IPS-NIHi11 (cell line): ENCODE data around the gene IGFBP1.

Source experiments
- DNase-seq: peaks from one replicate; pipeline ENCODE4 v3.0.0; 2012; ENCODE audit warnings: mixed read lengths, low spot score

The IGFBP1 gene

DNA sequence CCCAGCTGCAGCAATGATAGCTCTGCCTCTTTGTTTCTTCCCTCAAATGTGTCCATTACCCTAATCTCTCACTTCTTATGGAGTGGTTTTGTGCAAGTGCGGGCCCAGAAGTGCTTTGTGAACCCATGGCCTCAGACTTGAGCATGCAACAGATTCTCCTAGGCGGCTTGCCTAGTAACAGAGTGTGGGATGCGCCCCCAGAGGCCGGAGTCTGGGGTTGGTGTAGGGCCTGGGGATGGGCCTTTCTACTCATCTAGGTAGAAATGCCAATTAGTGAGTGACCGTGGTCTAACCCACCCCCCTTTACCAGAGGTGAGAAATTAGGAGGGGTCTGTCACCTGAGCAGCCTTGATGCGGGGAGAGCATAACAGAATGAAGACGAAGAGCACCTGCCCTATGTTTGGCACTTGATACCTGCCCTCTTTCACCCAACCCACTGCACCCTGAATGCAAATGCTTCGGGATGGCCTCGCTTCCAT lies 7.0 kb upstream of the IGFBP1 start:
- DNase-seq, result no peak

GRCh38 chr7:45881759-45882464 lies 6.4 kb upstream of the IGFBP1 start:
- DNase-seq, result no peak

DNA sequence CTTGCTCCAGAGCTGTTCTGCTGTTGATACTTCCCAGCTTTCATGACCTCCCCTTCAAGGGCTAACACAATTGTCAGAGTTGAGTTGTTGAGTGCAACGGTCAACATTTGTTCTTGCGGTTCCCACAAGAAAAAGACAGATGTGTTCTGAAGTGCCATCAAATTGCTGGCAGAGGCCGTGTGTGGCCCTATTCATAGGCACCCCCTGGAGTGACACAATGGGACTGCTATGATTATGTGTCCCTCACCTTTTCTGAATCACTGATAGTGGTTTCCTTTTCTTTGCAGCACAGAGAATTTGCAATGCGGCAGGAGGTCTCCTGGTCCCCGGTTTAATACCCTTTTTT lies 5.8 kb upstream of the IGFBP1 start:
- no peak for DNase-seq

- DNase-seq, result no peak
Measured at GRCh38 chr7:45884136-45884535, 4.2 kb upstream of the IGFBP1 start.

DNA sequence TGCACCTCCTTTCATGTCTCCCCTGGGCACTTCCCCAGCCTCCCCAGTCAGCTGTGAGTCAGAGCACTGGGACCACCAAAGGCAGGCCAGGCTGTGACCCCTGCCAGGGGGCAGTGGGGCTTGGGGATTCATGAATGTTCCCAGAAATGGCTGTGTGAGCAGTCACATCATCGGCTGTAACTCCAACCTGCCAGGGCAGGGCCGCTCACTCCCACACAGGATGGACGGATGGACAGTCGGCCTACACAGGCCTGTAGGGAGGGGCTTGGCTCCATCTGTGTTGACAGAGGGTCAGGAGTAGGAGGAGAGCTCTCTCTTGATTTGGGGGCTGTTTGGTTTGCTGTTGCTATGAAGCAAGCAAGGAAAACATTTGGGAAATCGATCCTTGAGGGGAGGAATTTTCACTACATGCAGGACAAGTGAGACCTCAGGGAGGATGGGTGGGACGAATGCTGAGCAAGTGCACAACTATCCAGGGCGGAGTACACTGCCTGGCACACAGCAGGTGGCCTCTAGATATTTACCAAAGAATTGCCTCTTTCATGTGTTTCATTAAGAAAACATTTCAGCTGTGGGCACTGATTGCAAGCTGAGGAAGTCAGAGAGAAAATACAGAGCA lies 2.9 kb upstream of the IGFBP1 start:
- no peak for DNase-seq

- no peak for DNase-seq
Measured at GRCh38 chr7:45886931-45887667, 1.2 kb upstream of the IGFBP1 start.

DNA sequence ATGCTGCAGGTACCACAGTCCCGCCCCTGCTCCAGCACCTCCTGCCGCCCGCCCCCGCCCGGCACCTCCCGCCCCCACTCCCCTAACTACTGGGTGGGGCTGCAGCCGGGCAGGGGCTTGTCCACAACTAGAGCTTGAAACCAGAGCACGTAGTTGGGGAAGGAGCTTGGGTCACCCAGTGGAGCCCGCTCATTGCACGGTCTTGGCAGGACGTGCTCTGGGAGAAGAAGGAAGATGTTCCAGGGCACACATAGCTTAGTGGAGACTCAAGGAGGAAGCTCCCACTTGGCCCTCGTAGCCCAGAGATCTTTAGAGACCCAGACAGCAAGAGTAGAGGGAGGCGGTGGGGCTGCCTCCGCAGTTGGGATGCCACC lies 692 bp downstream of the IGFBP1 start:
- no peak for DNase-seq

DNA sequence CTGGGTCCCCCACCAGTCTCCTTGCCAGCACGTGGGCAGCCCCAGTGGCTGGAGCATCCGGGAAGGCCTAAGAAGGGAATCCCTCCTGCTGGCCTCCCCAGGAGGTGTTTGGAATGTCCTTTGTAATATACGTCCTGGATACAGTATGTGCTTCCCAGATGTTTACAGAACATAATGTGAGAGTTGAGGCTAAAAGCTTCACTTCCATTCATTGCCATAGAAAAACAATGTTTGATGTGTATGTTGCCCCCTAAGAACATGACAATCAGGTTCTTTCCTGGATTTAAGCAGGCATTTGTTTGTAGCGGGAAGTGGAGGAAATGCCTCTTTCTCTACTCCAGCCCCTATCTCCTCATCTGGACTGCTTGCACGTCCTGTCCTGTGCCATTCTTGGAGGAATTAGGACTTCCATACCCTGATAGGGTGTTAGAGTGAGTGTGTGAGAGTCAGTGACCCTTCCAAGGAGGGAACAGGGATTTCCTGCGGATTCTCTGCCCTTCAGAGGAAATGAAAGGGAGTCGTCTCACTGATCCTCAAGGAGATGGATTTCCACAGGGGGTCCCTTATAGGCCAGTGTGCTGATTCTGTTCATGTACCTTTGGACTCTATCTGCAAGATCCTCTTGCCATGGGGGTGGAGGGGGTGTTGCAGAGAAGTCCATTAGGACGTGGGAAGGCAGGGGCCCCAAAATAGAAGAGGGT lies 1.2 kb downstream of the IGFBP1 start:
- DNase-seq, result no peak

GRCh38 chr7:45890125-45890901 lies 2.0 kb downstream of the IGFBP1 start:
- no peak for DNase-seq

- no peak for DNase-seq
Measured at GRCh38 chr7:45890902-45891461, 2.7 kb downstream of the IGFBP1 start.

DNA sequence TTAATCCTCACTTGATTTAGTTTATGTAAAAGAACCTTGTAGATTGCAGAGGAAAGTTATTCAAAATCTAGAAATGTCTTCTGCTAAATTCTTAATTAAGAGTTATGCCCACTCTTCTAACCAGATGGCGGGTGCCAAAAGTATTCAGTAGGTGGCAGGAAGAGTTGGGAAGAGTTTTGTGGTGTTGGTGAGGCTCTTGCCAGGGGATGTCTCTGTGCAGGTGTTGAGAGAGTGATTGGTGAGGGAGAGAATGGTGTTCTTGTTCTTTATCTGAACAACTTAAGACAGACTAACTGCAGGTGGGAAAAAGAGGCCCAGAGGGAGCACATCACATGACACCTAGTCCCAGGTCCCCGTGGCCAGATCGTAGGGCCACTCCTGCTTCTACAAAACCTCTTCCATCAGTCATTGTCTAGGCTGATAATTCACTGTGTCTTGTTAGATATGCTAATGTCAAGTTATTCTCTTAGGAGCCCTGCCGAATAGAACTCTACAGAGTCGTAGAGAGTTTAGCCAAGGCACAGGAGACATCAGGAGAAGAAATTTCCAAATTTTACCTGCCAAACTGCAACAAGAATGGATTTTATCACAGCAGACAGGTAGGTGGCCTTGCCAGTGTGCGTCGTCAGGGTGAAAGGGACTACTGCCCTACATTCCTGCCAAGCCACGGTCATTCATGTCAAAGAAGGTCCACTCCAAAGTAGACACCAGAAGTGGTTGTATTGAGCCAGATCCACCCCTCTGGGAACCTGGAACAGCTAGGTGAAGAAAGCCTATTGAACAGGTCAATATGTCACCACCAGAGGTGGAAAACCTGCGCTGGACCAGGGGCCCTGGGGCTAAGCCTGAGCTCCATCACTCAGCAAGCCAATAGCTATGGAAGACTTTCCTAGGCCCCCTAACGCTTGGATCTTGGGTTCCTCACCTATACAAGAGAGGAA lies 3.4 kb downstream of the IGFBP1 start:
- no peak for DNase-seq

GRCh38 chr7:45892407-45893035 lies 4.2 kb downstream of the IGFBP1 start:
- DNase-seq, result no peak

DNA sequence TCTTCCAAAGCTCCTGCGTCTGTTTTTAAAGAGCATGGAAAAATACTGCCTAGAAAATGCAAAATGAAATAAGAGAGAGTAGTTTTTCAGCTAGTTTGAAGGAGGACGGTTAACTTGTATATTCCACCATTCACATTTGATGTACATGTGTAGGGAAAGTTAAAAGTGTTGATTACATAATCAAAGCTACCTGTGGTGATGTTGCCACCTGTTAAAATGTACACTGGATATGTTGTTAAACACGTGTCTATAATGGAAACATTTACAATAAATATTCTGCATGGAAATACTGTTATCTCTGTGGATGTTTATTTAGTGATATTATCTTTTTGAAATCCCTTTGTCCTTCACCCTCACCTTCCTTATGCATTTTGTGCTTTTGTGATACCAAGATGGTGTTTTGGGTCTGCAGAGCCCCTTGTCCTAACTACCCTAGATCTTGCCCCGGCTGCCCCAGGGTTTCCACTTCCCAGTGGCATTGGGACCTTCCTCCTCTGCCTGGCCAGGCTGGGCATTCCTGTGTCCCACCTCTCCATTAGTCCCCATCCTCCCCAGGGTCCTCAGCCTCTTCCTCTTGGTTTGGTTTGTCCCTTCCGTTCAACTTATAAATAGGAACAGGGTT lies 5.2 kb downstream of the IGFBP1 start:
- no peak for DNase-seq

- DNase-seq, result no peak
Measured at GRCh38 chr7:45893996-45894664, 5.8 kb downstream of the IGFBP1 start.

- DNase-seq, result no peak
Measured at GRCh38 chr7:45894665-45895062, 6.4 kb downstream of the IGFBP1 start.

GRCh38 chr7:45897042-45897690 lies 8.9 kb downstream of the IGFBP1 start:
- DNase-seq, result no peak

DNA sequence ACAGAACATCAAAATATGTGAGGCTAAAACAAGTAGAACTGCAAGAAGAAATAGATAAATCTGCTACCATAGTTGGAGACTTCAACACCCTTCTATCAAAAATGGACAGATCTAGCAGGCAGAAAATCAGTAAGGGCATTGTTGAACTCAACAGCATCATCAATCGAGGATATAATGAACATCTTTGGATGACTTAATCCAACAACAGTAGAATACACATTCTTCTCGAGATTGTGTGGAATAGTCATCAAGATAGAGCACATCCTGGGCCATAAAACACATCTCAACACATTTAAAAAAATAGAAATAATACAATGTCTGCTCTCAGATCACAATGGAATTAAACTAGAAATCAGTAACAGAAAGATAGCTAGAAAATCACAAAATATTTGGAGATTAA lies 9.9 kb downstream of the IGFBP1 start:
- no peak for DNase-seq

GRCh38 chr7:45901566-45901965 lies 13.3 kb downstream of the IGFBP1 start:
- no peak for DNase-seq
